Peyer's patch (tissue), 4 donors: ENCODE results near the gene BCHE.

ENCODE experiments used
- CTCF ChIP-seq, 6 experiments: fragments of 450-650 bp in 4 of 6; fragments of 200-600 bp in 2 of 6; sonication (generic) in 1 of 6; IDR thresholded peaks; one replicate each; pipeline ENCODE4 v1.5.1; 2017 to 2019; ENCODE audit warnings: antibody characterized with exemption in 6 of 6, mild to moderate bottlenecking in 3 of 6, moderate library complexity in 1 of 6
- POLR2A ChIP-seq, 2 donors: fragments of 450-650 bp; IDR thresholded peaks; one replicate each; pipeline ENCODE4 v1.5.1; 2017; ENCODE audit warnings: antibody characterized with exemption in 2 of 2, mild to moderate bottlenecking in 2 of 2, moderate library complexity in 2 of 2

- TF ChIP-seq CTCF (IDR thresholded peaks at IDR 0.05): no peak
- no peak for TF ChIP-seq POLR2A (IDR thresholded peaks at IDR 0.05)
Observed at GRCh38 chr3:165855581-165855980, 18.4 kb upstream of the BCHE start.
